MCF 10A (cell line): ENCODE measurements around the gene KRTAP9-8. TPM values are rescaled to one million over a fixed set of nuclear protein-coding genes. Genes with fewer than 3 reads are reported as not detected.

Experiments
- BruUV-seq: library from RNA; stranded (reverse); fragments of 400-500 nt; replicated peaks from 2 replicates; lab custom pipeline; 2021; lab: Mats Ljungman, UMichigan
- CTCF ChIA-PET: fragments of 300-600 bp; sonication (Branson Sonifier 250); formaldehyde crosslinking; extraction: SDS; loops from one replicate; lab custom pipeline; 2021; ENCODE audit warnings: antibody characterized with exemption, inconsistent platforms; lab: Yijun Ruan, JAX
- POLR2A ChIA-PET: fragments of 300-600, 350-650 bp; sonication (Branson Sonifier 250); formaldehyde crosslinking; extraction: SDS; loops from one replicate; lab custom pipeline; 2020; ENCODE audit warnings: antibody characterized with exemption, inconsistent platforms; lab: Yijun Ruan, JAX
- DNase-seq: peaks from one replicate; pipeline ENCODE4 v3.0.0-alpha.2; 2018; ENCODE audit not compliant: unreplicated experiment
- H3K27ac Mint-ChIP-seq: one replicate; pipeline ENCODE4 v1.8.0; 2022; ENCODE audit warnings: mild to moderate bottlenecking, low read depth, mixed read lengths; ENCODE audit not compliant: unreplicated experiment
- H3K27me3 Mint-ChIP-seq: one replicate; pipeline ENCODE4 v1.8.0; 2022; ENCODE audit warnings: mixed read lengths; ENCODE audit not compliant: insufficient read depth, unreplicated experiment
- H3K36me3 Mint-ChIP-seq: one replicate; pipeline ENCODE4 v1.8.0; 2022; ENCODE audit warnings: mild to moderate bottlenecking, moderate library complexity, mixed read lengths; ENCODE audit not compliant: insufficient read depth, unreplicated experiment
- H3K4me1 Mint-ChIP-seq: one replicate; pipeline ENCODE4 v1.8.0; 2022; ENCODE audit warnings: mixed read lengths; ENCODE audit not compliant: insufficient read depth, unreplicated experiment
- H3K4me3 Mint-ChIP-seq: one replicate; pipeline ENCODE4 v1.8.0; 2022; ENCODE audit warnings: mild to moderate bottlenecking, moderate library complexity, mixed read lengths; ENCODE audit not compliant: unreplicated experiment
- H3K9me3 Mint-ChIP-seq: one replicate; pipeline ENCODE4 v1.8.0; 2022; ENCODE audit warnings: mixed read lengths; ENCODE audit not compliant: unreplicated experiment
- intact Hi-C: fragments of 100-400 bp; cut with micrococcal nuclease; formaldehyde crosslinking; loops from 2 replicates; pipeline ENCODE4 v1.14.1; 2022
- total RNA-seq: library from RNA; stranded (reverse); gene quantifications from 2 replicates; pipeline ENCODE4 v1.2.3, GENCODE V29; 2022
- TF ChIP-seq, protein P1 (sequence below): fragments of 200-600 bp; IDR thresholded peaks from one replicate; pipeline ENCODE4 v1.8.0; 2022; ENCODE audit warnings: antibody characterized with exemption, mild to moderate bottlenecking; ENCODE audit not compliant: unreplicated experiment

The KRTAP9-8 gene
- total RNA-seq, 1 experiment from 2014 or later, result not detected

DNA sequence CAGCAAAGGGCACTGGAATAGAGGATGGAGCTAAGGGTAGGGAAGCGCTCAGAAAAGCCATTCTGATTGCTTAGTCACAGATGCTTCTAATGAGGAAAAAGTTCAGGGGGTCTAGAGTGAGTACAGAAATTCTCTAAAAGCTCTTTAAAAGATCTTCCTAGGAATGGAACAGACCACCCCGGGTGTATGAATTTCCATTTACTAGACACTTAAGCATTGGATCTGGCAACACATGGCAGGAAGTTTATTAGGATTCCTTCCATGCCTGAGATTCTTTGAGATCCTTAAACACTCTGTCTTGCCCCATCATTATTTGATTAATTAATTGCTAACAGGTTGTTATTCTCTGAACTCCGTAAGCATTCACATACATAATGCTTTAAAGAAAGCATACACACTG, 46.2 kb downstream of the KRTAP9-8 start:
- H3K9me3 Mint-ChIP-seq, result no peaks in the 10 kb centered on the region
- peaks cover 46% of the 10 kb centered on the region for H3K27me3 Mint-ChIP-seq
- H3K4me1 Mint-ChIP-seq, result no peaks in the 10 kb centered on the region
- no TSS peak for BruUV-seq
- H3K4me3 Mint-ChIP-seq, result no peak overlapping the region
- POLR2A ChIA-PET, result no interaction called here
- intact Hi-C loops, result no loop called here
- H3K36me3 Mint-ChIP-seq, result no peaks in the 10 kb centered on the region
- CTCF ChIA-PET, result interaction anchor here (0.6 to 0.7 kb wide), 2 partner anchors 166 to 208 kb away, joined by 3 read pairs; no protein-coding TSS in a partner anchor
- H3K27ac Mint-ChIP-seq, result no peak overlapping the region
- no peak for DNase-seq
- TF ChIP-seq, protein P1, sequence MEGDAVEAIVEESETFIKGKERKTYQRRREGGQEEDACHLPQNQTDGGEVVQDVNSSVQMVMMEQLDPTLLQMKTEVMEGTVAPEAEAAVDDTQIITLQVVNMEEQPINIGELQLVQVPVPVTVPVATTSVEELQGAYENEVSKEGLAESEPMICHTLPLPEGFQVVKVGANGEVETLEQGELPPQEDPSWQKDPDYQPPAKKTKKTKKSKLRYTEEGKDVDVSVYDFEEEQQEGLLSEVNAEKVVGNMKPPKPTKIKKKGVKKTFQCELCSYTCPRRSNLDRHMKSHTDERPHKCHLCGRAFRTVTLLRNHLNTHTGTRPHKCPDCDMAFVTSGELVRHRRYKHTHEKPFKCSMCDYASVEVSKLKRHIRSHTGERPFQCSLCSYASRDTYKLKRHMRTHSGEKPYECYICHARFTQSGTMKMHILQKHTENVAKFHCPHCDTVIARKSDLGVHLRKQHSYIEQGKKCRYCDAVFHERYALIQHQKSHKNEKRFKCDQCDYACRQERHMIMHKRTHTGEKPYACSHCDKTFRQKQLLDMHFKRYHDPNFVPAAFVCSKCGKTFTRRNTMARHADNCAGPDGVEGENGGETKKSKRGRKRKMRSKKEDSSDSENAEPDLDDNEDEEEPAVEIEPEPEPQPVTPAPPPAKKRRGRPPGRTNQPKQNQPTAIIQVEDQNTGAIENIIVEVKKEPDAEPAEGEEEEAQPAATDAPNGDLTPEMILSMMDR, result no peak

DNA sequence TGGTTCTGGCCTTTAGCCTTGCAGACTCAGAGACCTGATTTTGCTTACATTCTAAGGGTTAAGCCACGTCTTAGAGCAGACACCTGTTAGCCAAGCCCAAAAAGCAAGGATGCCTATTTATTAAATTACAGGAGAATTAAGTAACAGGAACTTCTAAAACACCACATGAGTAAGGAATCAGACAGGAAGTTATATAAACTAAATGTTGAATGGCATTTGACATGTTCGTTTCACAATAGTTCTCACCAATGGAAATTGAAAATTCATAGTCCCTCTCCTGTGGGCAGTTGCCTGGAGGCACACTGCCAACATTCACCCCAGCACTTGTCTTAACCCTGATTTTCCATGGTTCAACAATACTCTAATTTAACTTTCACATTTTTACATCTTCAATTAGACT, 46.7 kb downstream of the KRTAP9-8 start:
- Mint-ChIP-seq H3K4me1 (no peaks in the 10 kb centered on the region), H3K27ac (no peak overlapping the region), H3K9me3 (no peaks in the 10 kb centered on the region), H3K4me3 (no peak overlapping the region), H3K36me3 (no peaks in the 10 kb centered on the region), H3K27me3 (peaks cover 41% of the 10 kb centered on the region)
- DNase-seq, result no peak
- TF ChIP-seq, protein P1, result no peak
- no TSS peak for BruUV-seq
- intact Hi-C loops, result no loop called here
- CTCF ChIA-PET, result no interaction called here
- POLR2A ChIA-PET, result no interaction called here

DNA sequence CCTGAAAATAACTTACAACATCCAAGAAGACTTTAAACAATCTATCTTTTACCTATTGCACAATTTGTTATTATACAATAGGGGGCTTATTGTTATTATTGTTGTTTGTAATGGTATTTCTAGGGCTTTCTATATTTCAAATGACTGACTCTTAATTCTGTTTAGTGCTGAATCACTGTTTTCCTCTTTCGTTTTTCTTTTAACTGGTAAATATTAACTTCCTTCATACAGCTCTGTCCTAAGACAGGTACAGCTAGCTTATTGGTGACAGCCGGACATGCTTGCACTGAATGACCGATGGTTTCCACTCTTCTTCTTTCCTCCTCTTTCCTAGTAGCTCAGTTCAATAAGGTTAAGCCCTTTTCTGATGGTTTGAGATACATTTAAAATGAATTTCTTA, 49.3 kb downstream of the KRTAP9-8 start:
- POLR2A ChIA-PET, result no interaction called here
- Mint-ChIP-seq H3K27ac (no peak overlapping the region), H3K9me3 (no peaks in the 10 kb centered on the region), H3K27me3 (peaks cover 20% of the 10 kb centered on the region), H3K36me3 (no peaks in the 10 kb centered on the region), H3K4me3 (no peak overlapping the region), H3K4me1 (no peaks in the 10 kb centered on the region)
- CTCF ChIA-PET, result interaction anchor here (0.7 kb wide), 1 partner anchor 72 kb away, joined by 4 read pairs; no protein-coding TSS in a partner anchor
- DNase-seq, result no peak
- TF ChIP-seq, protein P1, result no peak
- BruUV-seq, result no TSS peak
- intact Hi-C loops, result no loop called here

Other genes with a start within 250 kb of the KRTAP9-8 start
- not detected in 2 replicates for gene KRTAP3-3, start 243.8 kb upstream of the KRTAP9-8 start, total RNA-seq
- gene KRTAP3-2, start 238.1 kb upstream of the KRTAP9-8 start, total RNA-seq, result not detected in 2 replicates
- gene KRTAP3-1, start 228.9 kb upstream of the KRTAP9-8 start, total RNA-seq, result not detected in 2 replicates
- not detected in 2 replicates for gene KRTAP1-5, start 210.8 kb upstream of the KRTAP9-8 start, total RNA-seq
- gene KRTAP1-4, start 207.8 kb upstream of the KRTAP9-8 start, total RNA-seq, result not detected in 2 replicates
- not detected in 2 replicates for gene KRTAP1-3, start 203.1 kb upstream of the KRTAP9-8 start, total RNA-seq
- not detected in 2 replicates for gene KRTAP1-1, start 196.5 kb upstream of the KRTAP9-8 start, total RNA-seq
- not detected in 2 replicates for gene KRTAP2-1, start 190.7 kb upstream of the KRTAP9-8 start, total RNA-seq
- gene KRTAP2-2, start 182.8 kb upstream of the KRTAP9-8 start, total RNA-seq, result not detected in 2 replicates
- gene KRTAP2-3, start 177.9 kb upstream of the KRTAP9-8 start, total RNA-seq, result not detected in 2 replicates
- gene KRTAP2-4, start 172.1 kb upstream of the KRTAP9-8 start, total RNA-seq, result not detected in 2 replicates
- gene KRTAP4-7, start 153.8 kb upstream of the KRTAP9-8 start, total RNA-seq, result not detected in 2 replicates
- gene KRTAP4-8, start 139.9 kb upstream of the KRTAP9-8 start, total RNA-seq, result not detected in 2 replicates
- not detected in 2 replicates for gene KRTAP4-16, start 135.8 kb upstream of the KRTAP9-8 start, total RNA-seq
- not detected in 2 replicates for gene KRTAP4-9, start 132.6 kb upstream of the KRTAP9-8 start, total RNA-seq
- gene KRTAP4-11, start 119.6 kb upstream of the KRTAP9-8 start, total RNA-seq, result not detected in 2 replicates
- gene KRTAP4-12, start 113.8 kb upstream of the KRTAP9-8 start, total RNA-seq, result not detected in 2 replicates
- gene KRTAP4-6, start 97.5 kb upstream of the KRTAP9-8 start, total RNA-seq, result not detected in 2 replicates
- gene KRTAP4-5, start 88.2 kb upstream of the KRTAP9-8 start, total RNA-seq, result not detected in 2 replicates
- gene KRTAP4-4, start 77.3 kb upstream of the KRTAP9-8 start, total RNA-seq, result not detected in 2 replicates
- not detected in 2 replicates for gene KRTAP4-3, start 69.8 kb upstream of the KRTAP9-8 start, total RNA-seq
- not detected in 2 replicates for gene KRTAP4-2, start 59.8 kb upstream of the KRTAP9-8 start, total RNA-seq
- gene KRTAP4-1, start 53.1 kb upstream of the KRTAP9-8 start, total RNA-seq, result not detected in 2 replicates
- gene KRTAP9-1, start 48.1 kb upstream of the KRTAP9-8 start, total RNA-seq, result not detected in 2 replicates
- not detected in 2 replicates for gene KRTAP9-2, start 11.4 kb upstream of the KRTAP9-8 start, total RNA-seq
- gene KRTAP9-3, start 5.5 kb upstream of the KRTAP9-8 start, total RNA-seq, result not detected in 2 replicates
- not detected in 2 replicates for gene KRTAP9-4, start 11.7 kb downstream of the KRTAP9-8 start, total RNA-seq
- not detected in 2 replicates for gene KRTAP9-9, start 17.4 kb downstream of the KRTAP9-8 start, total RNA-seq
- gene KRTAP9-6, start 27.4 kb downstream of the KRTAP9-8 start, total RNA-seq, result not detected in 2 replicates
- gene KRTAP9-7, start 37.7 kb downstream of the KRTAP9-8 start, total RNA-seq, result not detected in 2 replicates
- gene KRTAP29-1, start 64.9 kb downstream of the KRTAP9-8 start, total RNA-seq, result not detected in 2 replicates
- not detected in 2 replicates for gene KRTAP16-1, start 71.3 kb downstream of the KRTAP9-8 start, total RNA-seq
- gene KRTAP17-1, start 77.7 kb downstream of the KRTAP9-8 start, total RNA-seq, result not detected in 2 replicates
- not detected in 2 replicates for gene KRT33A, start 112.8 kb downstream of the KRTAP9-8 start, total RNA-seq
- gene KRT33B, start 131.8 kb downstream of the KRTAP9-8 start, total RNA-seq, result not detected in 2 replicates
- 0.40 and 0.42 TPM in 2 replicates for gene KRT34, start 144.3 kb downstream of the KRTAP9-8 start, total RNA-seq
- gene KRT31, start 159.6 kb downstream of the KRTAP9-8 start, total RNA-seq, result not detected in 2 replicates
- not detected in 2 replicates for gene KRT37, start 186.6 kb downstream of the KRTAP9-8 start, total RNA-seq
- not detected in 2 replicates for gene KRT38, start 203.0 kb downstream of the KRTAP9-8 start, total RNA-seq
- gene KRT32, start 229.4 kb downstream of the KRTAP9-8 start, total RNA-seq, result not detected in 2 replicates
- not detected in 2 replicates for gene KRT35, start 243.2 kb downstream of the KRTAP9-8 start, total RNA-seq